Neural progenitor cell (in vitro differentiated cells): ENCODE results near the gene TEX2.

Experiments
- EZH2 ChIP-seq: fragments of 200-600 bp; sonication (generic); IDR thresholded peaks from 2 replicates; pipeline ENCODE4 v1.6.1; 2017; ENCODE audit warnings: antibody characterized with exemption, mild to moderate bottlenecking, moderate library complexity
- EZH2phosphoT487 ChIP-seq: fragments of 200-600 bp; sonication (generic); IDR thresholded peaks from 2 replicates; pipeline ENCODE4 v1.6.1; 2017; ENCODE audit warnings: antibody characterized with exemption
- TF ChIP-seq, protein P1 (sequence below): fragments of 200-600 bp; sonication (generic); IDR thresholded peaks from 2 replicates; pipeline ENCODE4 v1.5.1; 2017; ENCODE audit warnings: antibody characterized with exemption, mild to moderate bottlenecking

DNA sequence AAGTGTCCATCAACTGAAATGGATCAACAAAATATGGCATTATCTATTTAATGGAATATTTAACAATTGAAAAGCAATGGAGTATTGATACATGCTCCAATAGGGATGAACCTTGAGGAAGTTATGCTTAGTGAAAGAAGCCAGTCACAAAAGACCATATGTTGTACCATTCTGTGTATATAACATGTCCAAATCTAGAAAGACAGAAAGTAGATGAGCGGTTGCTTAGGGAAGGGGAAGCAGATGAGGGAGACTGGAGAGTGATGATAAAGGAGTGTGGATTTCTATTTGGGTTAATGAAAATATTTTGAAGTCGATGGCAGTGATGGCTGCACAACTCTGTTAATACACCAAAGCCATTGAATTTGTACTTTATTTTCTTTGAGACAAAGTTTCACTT, 124.6 kb downstream of the TEX2 start:
- TF ChIP-seq, protein P1, sequence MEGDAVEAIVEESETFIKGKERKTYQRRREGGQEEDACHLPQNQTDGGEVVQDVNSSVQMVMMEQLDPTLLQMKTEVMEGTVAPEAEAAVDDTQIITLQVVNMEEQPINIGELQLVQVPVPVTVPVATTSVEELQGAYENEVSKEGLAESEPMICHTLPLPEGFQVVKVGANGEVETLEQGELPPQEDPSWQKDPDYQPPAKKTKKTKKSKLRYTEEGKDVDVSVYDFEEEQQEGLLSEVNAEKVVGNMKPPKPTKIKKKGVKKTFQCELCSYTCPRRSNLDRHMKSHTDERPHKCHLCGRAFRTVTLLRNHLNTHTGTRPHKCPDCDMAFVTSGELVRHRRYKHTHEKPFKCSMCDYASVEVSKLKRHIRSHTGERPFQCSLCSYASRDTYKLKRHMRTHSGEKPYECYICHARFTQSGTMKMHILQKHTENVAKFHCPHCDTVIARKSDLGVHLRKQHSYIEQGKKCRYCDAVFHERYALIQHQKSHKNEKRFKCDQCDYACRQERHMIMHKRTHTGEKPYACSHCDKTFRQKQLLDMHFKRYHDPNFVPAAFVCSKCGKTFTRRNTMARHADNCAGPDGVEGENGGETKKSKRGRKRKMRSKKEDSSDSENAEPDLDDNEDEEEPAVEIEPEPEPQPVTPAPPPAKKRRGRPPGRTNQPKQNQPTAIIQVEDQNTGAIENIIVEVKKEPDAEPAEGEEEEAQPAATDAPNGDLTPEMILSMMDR = no peak
- TF ChIP-seq EZH2 (no peak), EZH2phosphoT487 (no peak)
